Activated CD4-positive, alpha-beta T cell treated with anti-CD3 and anti-CD28 coated beads, Interleukin-2, amount 10 ng/mL, durations not matched to agents 7 days and 5 days (primary cell): ENCODE results near the gene RAB40B. TPM values are rescaled to one million over a fixed set of nuclear protein-coding genes. Genes with fewer than 3 reads are reported as not detected.

Experiments used
- CTCF ChIA-PET: fragments of 350-600 bp; sonication (Branson Sonifier 250); formaldehyde crosslinking; loops from one replicate; lab custom pipeline; 2021; ENCODE audit warnings: antibody characterized with exemption; lab: Charles Lee
- POLR2A ChIA-PET: fragments of 350-600 bp; sonication (Branson Sonifier 250); formaldehyde crosslinking; loops from one replicate; lab custom pipeline; 2021; ENCODE audit warnings: antibody characterized with exemption; lab: Charles Lee
- DNase-seq: peaks from one replicate; pipeline ENCODE4 v3.0.0-alpha.2; 2020
- H3K27ac Mint-ChIP-seq: one replicate; pipeline ENCODE4 v1.8.0; 2021; ENCODE audit warnings: mild to moderate bottlenecking, moderate library complexity, mixed read lengths
- H3K27me3 Mint-ChIP-seq: one replicate; pipeline ENCODE4 v1.8.0; 2021; ENCODE audit warnings: mixed read lengths
- H3K36me3 Mint-ChIP-seq: one replicate; pipeline ENCODE4 v1.8.0; 2021; ENCODE audit warnings: low read depth, mixed read lengths
- H3K4me1 Mint-ChIP-seq: one replicate; pipeline ENCODE4 v1.8.0; 2021; ENCODE audit warnings: mixed read lengths
- H3K4me3 Mint-ChIP-seq: one replicate; pipeline ENCODE4 v1.8.0; 2021; ENCODE audit warnings: mild to moderate bottlenecking, moderate library complexity, mixed read lengths
- H3K9me3 Mint-ChIP-seq: one replicate; pipeline ENCODE4 v1.8.0; 2021; ENCODE audit warnings: mixed read lengths
- total RNA-seq, 2 experiments: library from RNA; stranded (reverse); gene quantifications; one replicate each; pipeline ENCODE4 v1.2.3, GENCODE V29; 2021

The RAB40B gene
- total RNA-seq, 2 experiments from 2014 or later, result 1.7 to 2.2 TPM

DNA sequence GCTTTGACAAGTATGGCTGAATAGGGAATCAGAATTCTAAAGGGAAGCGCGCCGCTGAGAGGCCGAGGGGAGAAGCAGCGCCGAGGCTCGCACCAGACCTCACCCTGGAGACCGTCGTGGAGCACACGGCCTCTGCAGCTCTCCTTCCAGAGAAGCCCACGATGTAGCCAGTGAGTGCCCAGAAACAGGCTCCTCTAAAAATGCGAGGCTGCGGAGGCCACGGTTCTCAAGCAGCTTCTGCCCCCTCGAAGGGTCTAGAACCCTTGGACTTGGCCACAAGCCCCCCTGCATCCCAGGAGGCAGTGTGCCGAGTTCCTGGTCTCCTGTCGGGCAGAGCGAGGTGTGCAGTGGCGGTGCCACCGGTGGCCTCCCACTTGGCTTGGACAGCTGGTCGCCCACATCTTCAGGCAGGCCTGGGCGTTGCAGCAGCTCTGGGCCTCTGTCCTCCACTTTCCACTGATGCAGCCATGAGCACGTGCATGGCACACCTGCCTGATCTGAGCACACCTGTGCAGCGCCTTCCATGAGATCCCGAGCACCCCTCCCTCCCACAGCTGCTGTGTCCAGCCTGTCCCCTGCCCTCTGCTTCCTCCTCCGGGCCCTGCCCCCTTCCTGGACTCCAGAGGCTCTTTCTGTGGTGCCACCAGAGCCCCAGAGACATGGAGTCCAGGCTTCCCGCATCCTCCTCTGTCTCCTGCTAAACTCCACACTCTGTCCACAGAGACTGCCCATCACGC lies 31.4 kb downstream of the RAB40B start:
- ChIA-PET CTCF (no interaction called here), POLR2A (no interaction called here)
- Mint-ChIP-seq H3K9me3 (peaks cover 1% of the 10 kb centered on the region), H3K27me3 (no peaks in the 10 kb centered on the region), H3K27ac (no peak overlapping the region), H3K36me3 (no peaks in the 10 kb centered on the region), H3K4me1 (peaks cover 8% of the 10 kb centered on the region), H3K4me3 (no peak overlapping the region)
- no peak for DNase-seq

DNA sequence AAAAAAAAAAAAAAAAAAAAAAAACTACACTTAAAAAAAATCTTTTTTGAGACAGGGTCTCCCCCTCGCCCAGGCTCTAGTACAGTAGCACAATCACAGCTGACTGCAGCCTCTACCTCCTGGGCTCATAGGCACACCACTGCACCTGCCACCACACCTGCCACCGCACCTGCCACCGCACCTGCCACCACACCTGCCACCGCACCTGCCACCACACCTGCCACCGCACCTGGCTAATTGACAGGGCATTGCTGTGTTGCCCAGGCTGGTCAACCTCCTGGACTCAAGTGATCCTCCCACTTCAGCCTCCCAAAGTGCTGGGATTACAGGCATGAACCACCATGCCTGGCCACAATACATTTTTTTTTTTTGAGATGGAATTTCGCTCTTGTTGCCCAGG lies 32.6 kb downstream of the RAB40B start:
- no peak overlapping the region for H3K4me3 Mint-ChIP-seq
- no peak overlapping the region for H3K27ac Mint-ChIP-seq
- POLR2A ChIA-PET, result no interaction called here
- no peaks in the 10 kb centered on the region for H3K36me3 Mint-ChIP-seq
- no peaks in the 10 kb centered on the region for H3K9me3 Mint-ChIP-seq
- H3K4me1 Mint-ChIP-seq, result peaks cover 6% of the 10 kb centered on the region
- DNase-seq, result no peak
- no peaks in the 10 kb centered on the region for H3K27me3 Mint-ChIP-seq
- CTCF ChIA-PET, result no interaction called here

DNA sequence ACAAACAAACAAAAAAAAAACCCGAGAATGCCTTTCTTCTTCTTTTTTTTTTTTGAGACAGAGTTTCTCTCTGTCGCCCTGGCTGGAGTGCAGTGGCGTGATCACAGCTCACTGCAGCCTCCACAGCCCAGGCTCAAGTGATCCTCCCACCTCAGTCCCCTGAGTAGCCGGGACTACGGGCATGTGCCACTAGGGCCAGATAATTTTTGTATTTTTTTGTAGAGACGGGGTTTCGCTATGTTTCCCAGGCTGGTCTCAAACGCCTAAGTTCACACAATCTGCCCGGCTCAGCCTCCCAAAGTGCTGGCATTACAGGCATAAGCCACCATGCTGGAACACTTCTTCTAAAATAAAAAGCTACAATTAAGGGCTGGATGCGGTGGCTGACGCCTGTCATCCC lies 33.3 kb downstream of the RAB40B start:
- H3K4me3 Mint-ChIP-seq, result no peak overlapping the region
- H3K9me3 Mint-ChIP-seq, result no peaks in the 10 kb centered on the region

DNA sequence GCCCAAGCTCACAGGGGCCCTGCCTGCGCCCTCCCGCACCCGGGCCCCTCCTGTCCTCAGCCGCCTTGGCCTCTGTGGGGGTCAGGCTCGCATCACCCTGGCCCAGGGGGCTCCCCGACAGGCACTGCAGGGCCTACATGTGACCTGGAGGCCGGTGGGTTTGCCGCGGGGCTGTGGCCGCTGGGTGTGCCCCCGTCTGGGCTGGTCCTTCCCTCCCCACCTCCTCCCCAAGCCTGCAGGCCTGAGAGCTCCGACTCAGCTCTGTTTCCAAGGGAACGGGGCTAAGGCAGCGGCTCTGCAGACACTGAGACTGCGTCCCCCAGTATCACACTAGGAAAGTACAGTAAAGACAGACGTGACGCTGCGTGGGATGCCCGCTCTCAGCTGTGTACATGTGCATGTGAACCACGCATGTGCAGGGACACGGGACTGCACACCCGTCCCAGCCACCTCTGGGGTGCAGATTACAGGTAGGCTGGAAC lies 33.8 kb downstream of the RAB40B start:
- H3K36me3 Mint-ChIP-seq, result no peaks in the 10 kb centered on the region
- no peaks in the 10 kb centered on the region for H3K27me3 Mint-ChIP-seq
- POLR2A ChIA-PET, result no interaction called here
- peaks cover 5% of the 10 kb centered on the region for H3K4me1 Mint-ChIP-seq
- no peak overlapping the region for H3K27ac Mint-ChIP-seq
- H3K4me3 Mint-ChIP-seq, result no peak overlapping the region
- DNase-seq, result no peak
- CTCF ChIA-PET, result no interaction called here
- peaks cover 2% of the 10 kb centered on the region for H3K9me3 Mint-ChIP-seq

More for the DNA sequence above, 33.3 kb downstream of the RAB40B start:
- DNase-seq, result no peak
- ChIA-PET CTCF (no interaction called here), POLR2A (no interaction called here)
- H3K4me1 Mint-ChIP-seq, result peaks cover 5% of the 10 kb centered on the region
- no peaks in the 10 kb centered on the region for H3K27me3 Mint-ChIP-seq
- no peak overlapping the region for H3K27ac Mint-ChIP-seq
- H3K36me3 Mint-ChIP-seq, result no peaks in the 10 kb centered on the region

DNA sequence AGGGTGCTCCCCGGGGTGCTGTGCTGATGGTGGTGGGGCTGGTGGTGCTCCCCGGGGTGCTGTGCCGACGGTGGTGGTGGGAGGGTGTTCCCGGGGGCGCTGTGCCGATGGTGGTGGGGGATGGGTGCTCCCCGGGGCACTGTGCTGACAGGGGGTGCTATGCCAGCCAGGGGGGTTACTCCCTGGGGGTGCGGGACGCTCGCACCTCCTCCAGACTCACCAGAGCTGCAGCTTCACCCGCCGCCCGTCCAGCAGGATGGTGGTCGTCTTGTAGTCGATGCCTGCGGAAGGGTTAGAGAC lies 34.3 kb downstream of the RAB40B start:
- POLR2A ChIA-PET, result no interaction called here
- CTCF ChIA-PET, result no interaction called here
- Mint-ChIP-seq H3K36me3 (no peaks in the 10 kb centered on the region), H3K27ac (no peak overlapping the region), H3K9me3 (peaks cover 2% of the 10 kb centered on the region), H3K4me3 (no peak overlapping the region), H3K4me1 (peaks cover 5% of the 10 kb centered on the region), H3K27me3 (no peaks in the 10 kb centered on the region)
- no peak for DNase-seq

DNA sequence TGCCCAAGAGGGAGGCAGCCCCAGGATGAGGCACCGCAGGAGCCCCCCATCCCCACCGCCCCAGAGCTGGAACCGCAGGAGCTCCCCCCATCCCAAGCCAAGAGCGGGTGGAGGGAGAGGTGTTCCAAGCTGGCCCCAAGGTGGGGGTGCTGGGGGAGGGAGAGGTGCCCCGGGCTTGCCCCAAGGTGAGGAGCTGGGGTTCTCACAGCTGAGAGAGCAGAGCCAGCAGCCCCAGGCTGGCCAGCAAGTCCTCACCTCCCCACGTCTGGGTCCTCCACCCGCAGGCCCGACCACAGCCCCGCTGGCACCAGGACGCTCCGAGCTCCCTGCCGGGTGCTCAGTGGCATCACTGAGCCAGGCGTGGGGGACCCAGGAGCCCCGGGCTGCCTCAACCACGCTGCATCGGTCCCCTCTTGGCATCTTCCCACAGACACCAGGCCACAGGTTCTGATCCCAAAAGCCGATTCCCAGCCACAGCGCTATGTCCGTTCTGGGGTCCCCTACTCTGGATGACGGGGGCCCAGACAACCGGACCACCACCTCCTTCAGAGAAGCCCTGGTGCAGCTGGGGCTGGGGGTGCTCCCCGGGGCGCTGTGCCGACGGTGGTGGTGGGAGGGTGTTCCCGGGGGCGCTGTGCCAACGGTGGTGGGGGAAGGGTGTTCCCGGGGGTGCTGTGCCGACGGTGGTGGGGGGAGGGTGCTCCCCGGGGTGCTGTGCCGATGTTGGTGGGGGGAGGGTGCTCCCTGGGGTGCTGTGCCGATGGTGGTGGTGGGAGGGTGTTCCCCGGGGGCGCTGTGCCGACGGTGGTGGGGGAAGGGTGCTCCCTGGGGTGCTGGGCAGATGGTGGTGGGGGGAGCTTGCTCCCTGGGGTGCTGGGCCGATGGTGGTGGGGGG lies 34.9 kb downstream of the RAB40B start:
- Mint-ChIP-seq H3K4me1 (peaks cover 3% of the 10 kb centered on the region), H3K36me3 (no peaks in the 10 kb centered on the region), H3K27ac (no peak overlapping the region), H3K27me3 (no peaks in the 10 kb centered on the region), H3K9me3 (peaks cover 2% of the 10 kb centered on the region), H3K4me3 (no peak overlapping the region)
- POLR2A ChIA-PET, result no interaction called here
- CTCF ChIA-PET, result no interaction called here
- no peak for DNase-seq

DNA sequence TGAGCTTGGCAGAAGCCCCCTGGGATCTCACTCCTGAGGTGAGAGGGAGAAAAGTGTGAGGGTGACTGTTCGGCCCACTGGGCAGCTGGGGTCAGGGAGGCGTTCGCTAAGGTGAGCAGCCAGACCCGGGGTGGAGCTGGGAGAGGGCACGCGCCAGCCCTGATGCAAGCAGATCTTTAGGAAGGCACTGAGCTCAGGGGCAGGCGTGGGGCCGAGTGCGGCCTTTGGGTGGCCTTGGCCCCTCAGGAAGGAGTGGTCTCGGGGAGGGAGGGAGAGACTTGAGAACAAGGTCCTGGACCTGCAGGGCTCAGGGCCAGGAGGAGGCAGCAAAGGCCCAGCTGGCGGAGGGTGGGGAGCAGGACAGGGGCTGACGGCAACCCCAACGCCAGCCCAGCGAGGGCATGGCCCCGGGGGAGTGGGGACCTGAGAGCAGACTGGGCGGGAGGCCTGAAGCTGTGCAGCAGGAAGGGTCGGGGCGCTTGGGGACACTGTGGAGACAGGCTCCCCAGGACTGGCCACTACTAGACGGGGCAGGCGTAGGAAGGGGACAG lies 35.7 kb downstream of the RAB40B start:
- POLR2A ChIA-PET, result no interaction called here
- no peaks in the 10 kb centered on the region for H3K36me3 Mint-ChIP-seq

DNA sequence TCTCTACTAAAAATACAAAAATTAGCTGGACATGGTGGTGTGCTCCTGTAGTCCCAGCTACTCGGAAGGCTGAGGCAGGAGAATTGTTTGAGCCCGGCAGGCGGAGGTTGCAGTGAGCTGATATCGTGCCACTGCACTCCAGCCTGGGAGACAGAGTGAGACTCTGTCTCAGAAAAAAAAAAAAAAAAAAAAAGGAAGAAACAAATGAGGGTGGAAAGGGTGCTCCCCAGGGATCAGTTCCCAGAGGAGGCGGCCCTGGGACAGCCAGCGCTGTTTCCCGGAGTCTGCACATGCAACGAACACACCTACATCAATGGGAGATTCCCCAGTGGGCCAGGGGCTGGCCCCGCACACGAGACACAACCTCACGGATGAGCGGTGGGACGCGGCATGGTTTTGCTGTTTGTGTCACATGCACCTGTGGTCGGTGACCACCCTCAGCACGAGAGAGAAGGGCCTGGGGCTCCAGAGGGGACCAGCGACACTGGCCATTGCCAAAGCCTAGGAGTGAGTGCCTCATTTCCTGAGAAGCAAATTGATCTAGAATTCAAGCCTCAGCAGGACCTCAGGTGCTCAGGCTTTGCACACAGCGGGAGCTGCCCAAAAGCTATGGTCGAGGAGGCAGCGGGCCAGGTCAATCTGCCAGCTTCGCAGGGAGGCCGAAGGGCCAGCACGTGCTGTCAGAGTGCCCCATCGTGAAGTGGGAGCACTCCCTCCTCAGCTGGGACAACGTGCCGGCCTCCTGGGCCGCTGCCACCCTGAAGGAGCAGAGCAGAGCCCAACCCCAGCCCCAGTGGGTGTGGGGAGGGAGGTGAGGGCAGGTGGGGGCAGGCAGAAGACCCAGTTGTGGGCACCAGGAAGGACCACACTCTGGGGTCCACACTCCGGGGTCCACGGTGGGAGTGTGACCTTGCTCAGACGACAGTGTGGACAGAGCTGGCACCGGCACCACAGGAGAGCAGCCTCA lies 36.5 kb downstream of the RAB40B start:
- H3K27me3 Mint-ChIP-seq, result no peaks in the 10 kb centered on the region
- no peak for DNase-seq
- H3K4me1 Mint-ChIP-seq, result no peaks in the 10 kb centered on the region
- POLR2A ChIA-PET, result no interaction called here
- CTCF ChIA-PET, result interaction anchor here (0.6 to 1.4 kb wide), 3 partner anchors 11 to 679 kb away, joined by 3 read pairs; no protein-coding TSS in a partner anchor
- H3K27ac Mint-ChIP-seq, result no peak overlapping the region
- no peaks in the 10 kb centered on the region for H3K36me3 Mint-ChIP-seq
- no peak overlapping the region for H3K4me3 Mint-ChIP-seq
- H3K9me3 Mint-ChIP-seq, result peaks cover 2% of the 10 kb centered on the region

More for the DNA sequence above, 35.7 kb downstream of the RAB40B start:
- DNase-seq, result no peak
- Mint-ChIP-seq H3K27me3 (no peaks in the 10 kb centered on the region), H3K4me1 (no peaks in the 10 kb centered on the region), H3K4me3 (no peak overlapping the region), H3K27ac (no peak overlapping the region), H3K9me3 (peaks cover 2% of the 10 kb centered on the region)
- CTCF ChIA-PET, result no interaction called here

DNA sequence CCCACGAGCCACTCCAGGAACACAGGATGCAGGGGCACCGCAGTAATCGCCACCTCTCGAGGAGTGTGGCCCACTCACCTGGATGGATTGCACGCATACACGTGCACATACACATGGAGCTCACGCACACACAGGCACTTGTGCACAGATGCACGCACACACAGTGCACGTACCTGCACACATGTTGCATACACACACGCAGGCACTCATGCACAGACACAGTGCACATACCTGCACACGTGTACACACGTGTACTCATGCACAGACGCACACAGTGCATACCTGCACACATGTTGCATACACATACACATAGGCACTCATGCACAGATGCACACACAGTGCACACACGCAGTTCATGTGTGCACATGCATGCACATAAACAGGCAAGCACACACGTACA lies 38.6 kb downstream of the RAB40B start:
- Mint-ChIP-seq H3K4me3 (no peak overlapping the region), H3K27me3 (no peaks in the 10 kb centered on the region), H3K4me1 (no peaks in the 10 kb centered on the region), H3K27ac (no peak overlapping the region), H3K36me3 (no peaks in the 10 kb centered on the region), H3K9me3 (peaks cover 2% of the 10 kb centered on the region)
- ChIA-PET POLR2A (no interaction called here), CTCF (no interaction called here)
- no peak for DNase-seq

DNA sequence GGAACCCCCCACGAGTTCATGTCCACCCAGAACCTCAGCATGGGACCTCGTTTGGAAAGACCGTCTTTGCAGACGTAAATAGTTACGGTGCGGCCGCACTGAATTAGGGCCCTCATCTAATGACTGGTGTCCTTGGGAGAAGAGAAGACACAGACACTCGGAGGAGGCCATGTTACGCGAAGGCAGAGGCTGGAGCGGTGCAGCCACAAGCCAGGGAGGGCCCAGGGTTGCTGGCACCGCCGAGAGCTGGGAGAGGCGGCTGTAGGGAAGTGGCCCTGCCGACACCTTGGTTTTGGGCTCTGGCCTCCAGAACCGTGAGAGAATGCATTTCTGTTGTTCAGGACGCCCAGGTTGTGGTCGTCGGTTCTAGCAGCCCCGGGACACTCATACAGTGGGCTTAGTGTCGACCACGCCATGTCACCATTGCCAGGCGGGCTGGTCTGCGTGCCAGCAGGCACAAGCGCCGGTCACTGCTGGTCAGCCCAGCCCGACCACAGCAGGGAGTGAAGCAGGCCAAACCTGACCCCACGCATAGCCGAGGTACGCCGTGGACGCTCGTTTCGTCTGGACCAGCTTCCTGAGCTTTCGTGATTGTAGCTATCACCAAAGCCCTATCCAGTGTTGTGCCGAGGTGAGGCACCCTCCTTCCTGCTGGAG lies 39.6 kb downstream of the RAB40B start:
- H3K4me3 Mint-ChIP-seq, result no peak overlapping the region
- no peak overlapping the region for H3K27ac Mint-ChIP-seq
- H3K36me3 Mint-ChIP-seq, result no peaks in the 10 kb centered on the region
- DNase-seq, result no peak
- peaks cover 2% of the 10 kb centered on the region for H3K9me3 Mint-ChIP-seq
- no peaks in the 10 kb centered on the region for H3K27me3 Mint-ChIP-seq
- POLR2A ChIA-PET, result no interaction called here
- no peaks in the 10 kb centered on the region for H3K4me1 Mint-ChIP-seq
- CTCF ChIA-PET, result interaction anchor here (1.5 kb wide), 1 partner anchor 9 kb away, joined by 5 read pairs; no protein-coding TSS in a partner anchor

DNA sequence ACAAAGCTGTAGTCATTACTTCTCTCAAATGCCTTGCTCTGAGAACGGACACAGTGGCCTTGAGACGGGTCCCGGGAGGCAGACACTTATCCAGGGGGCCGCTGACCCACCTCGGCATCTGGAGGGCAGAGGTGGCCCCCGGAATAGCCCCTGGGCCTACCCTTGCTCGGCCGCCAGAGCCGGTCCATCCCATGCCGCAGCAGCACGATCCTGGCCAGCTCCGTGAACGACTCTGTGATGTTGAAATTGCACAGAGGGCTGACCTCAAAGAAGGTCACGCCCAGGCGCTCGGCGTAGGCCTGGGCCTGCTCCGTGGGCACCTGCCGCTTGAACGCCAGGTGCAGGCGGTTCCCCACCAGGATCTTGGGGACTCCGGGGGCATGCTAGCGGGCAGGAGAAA lies 40.2 kb downstream of the RAB40B start:
- H3K27ac Mint-ChIP-seq, result no peak overlapping the region
- H3K9me3 Mint-ChIP-seq, result peaks cover 2% of the 10 kb centered on the region
- no peak for DNase-seq
- ChIA-PET POLR2A (no interaction called here), CTCF (interaction anchor here (1.5 kb wide), 1 partner anchor 10 kb away, joined by 5 read pairs; no protein-coding TSS in a partner anchor)
- H3K36me3 Mint-ChIP-seq, result no peaks in the 10 kb centered on the region
- H3K27me3 Mint-ChIP-seq, result no peaks in the 10 kb centered on the region
- H3K4me3 Mint-ChIP-seq, result no peak overlapping the region
- no peaks in the 10 kb centered on the region for H3K4me1 Mint-ChIP-seq

DNA sequence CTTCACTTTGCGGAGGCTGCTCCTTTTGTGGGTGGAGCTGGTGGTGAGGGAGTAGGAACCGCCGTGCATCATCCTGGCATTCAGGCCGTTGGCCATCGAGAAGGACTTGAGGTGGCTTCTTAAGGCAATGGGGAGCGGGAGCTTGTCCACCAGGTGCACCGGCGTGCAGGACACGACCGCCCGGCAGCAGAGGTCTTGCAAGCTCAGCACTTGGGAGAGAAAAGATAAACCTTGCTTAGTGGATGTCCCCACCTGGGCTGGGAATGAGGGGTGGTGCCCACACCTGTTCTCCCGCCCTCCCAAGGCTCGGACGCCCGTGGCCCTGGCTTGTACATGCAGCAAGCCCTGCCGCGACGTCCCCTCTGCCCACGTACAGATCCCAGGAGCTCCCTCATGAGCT lies 40.6 kb downstream of the RAB40B start:
- no peaks in the 10 kb centered on the region for H3K4me1 Mint-ChIP-seq
- H3K9me3 Mint-ChIP-seq, result peaks cover 2% of the 10 kb centered on the region
- POLR2A ChIA-PET, result no interaction called here
- H3K36me3 Mint-ChIP-seq, result no peaks in the 10 kb centered on the region
- CTCF ChIA-PET, result interaction anchor here (1.5 kb wide), 1 partner anchor 10 kb away, joined by 5 read pairs; no protein-coding TSS in a partner anchor
- H3K27ac Mint-ChIP-seq, result no peak overlapping the region
- DNase-seq, result no peak
- H3K27me3 Mint-ChIP-seq, result no peaks in the 10 kb centered on the region
- H3K4me3 Mint-ChIP-seq, result no peak overlapping the region
